HG02642 (cell line): ENCODE data around the gene MAGEE2.
"Not testable (repeated sequence)": the region's sequence is repeated elsewhere in the genome, so short reads cannot be mapped to it uniquely, and the experiment has no call there.

Experiments used
- ATAC-seq: cut with Tn5 transposase; IDR thresholded peaks from one replicate; pipeline ENCODE4 v1.9.1; 2021; ENCODE audit warnings: mild to moderate bottlenecking; ENCODE audit not compliant: unreplicated experiment, poor library complexity

The MAGEE2 gene

GRCh38 chrX:75784680-75785491 lies at the start of gene MAGEE2:
MAGEE2 (minus strand) TSS chrX:75785254; CDS start chrX:75785051, 203 bp downstream.
- no peak for ATAC-seq

- no peak for ATAC-seq
Measured at GRCh38 chrX:75786290-75786689, 1.2 kb upstream of the MAGEE2 start.

GRCh38 chrX:75781611-75782010 lies 3.4 kb downstream of the MAGEE2 start:
- no peak for ATAC-seq

GRCh38 chrX:75768063-75768462 lies 17.0 kb downstream of the MAGEE2 start:
- not testable (repeated sequence) for ATAC-seq

- no peak for ATAC-seq
Measured at GRCh38 chrX:75748431-75748830, 36.6 kb downstream of the MAGEE2 start.

GRCh38 chrX:75746891-75747639 lies 38.0 kb downstream of the MAGEE2 start:
- peak; percentile 84 for ATAC-seq
